HL-60/S4 (cell line): ENCODE data around the gene MYL11.

Experiments used
- in situ Hi-C: fragments of 300-500 bp; cut with MboI; formaldehyde crosslinking; loops from 2 replicates; pipeline ENCODE4 v1.14.3; 2022; ENCODE audit warnings: low sequenced_read_pairs

MYL11 gene

GRCh38 chr16:30416624-30417528 is 42.3 kb downstream of the MYL11 start:
- in situ Hi-C loops = loop anchor here (25.0 kb wide), 1 partner anchor 305 kb away; the partner anchor contains the start of genes GDPD3 and MAPK3

- in situ Hi-C loops = loop anchor here (25.0 kb wide), 1 partner anchor 305 kb away; the partner anchor contains the start of genes GDPD3 and MAPK3
Measured at GRCh38 chr16:30417529-30418349, 43.1 kb downstream of the MYL11 start.

DNA sequence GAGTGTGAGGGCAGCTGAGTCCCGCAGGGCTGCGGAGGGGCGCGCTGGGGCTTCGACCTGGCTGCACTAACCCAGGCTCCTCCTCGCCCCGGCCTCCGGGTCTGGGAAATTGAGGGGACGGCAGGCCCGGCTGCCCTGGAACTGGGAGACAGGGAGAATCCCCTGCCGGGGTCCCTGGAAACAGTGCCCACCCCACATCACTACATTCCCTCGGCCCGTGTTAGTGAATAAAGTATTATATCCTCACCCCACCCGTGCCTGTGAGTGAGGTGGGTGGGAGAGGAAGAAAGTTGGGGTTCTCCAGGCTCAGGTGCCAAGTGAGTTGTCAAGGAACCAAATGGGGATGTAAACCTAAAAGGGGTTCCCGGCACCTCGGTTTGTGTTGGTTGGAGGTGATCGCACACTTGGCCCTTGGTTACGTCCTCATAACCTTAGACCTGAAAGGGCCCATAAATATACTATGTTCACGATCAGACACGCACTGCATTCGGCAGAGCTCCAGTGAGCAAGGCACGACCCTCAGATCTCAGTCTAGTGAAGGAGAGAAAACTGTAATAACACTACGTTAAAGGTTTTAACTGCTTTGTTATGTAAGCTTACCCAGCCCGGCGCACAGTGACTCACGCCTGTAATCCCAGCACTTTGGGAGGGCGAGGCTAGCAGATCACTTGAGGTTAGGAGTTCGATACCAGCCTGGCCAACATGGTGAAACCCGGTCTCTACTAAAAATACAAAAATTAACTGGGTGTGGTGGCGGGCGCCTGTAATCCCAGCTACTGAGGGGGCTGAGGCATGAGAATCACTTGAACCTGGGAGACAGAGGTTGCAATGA is 44.0 kb downstream of the MYL11 start:
- in situ Hi-C loops = loop anchor here (25.0 kb wide), 1 partner anchor 306 kb away; the partner anchor contains the start of genes GDPD3 and MAPK3

DNA sequence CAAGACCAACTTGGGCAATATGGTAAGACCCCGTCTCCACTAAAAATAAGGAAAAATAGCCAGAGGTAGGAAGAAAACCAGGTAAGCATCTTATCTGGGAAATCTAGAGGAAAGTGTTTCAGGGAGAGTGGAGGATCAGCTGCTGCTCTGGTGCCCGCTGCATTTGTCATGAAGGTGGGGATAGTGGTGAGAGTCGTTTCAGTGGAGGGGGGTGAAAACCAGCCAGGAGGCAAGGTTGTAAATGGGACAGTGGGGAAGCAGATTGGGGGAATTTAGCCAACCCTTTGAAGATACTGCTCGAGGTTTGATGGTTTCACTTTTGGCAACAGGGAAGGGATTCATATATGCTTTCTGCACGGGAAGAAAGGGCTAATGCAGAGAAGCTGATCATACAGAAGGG is 46.4 kb downstream of the MYL11 start:
- in situ Hi-C loops = loop anchor here (25.0 kb wide), 1 partner anchor 309 kb away; the partner anchor contains the start of genes GDPD3 and MAPK3
